Measurements from ENCODE around the gene AQP1.

DNA sequence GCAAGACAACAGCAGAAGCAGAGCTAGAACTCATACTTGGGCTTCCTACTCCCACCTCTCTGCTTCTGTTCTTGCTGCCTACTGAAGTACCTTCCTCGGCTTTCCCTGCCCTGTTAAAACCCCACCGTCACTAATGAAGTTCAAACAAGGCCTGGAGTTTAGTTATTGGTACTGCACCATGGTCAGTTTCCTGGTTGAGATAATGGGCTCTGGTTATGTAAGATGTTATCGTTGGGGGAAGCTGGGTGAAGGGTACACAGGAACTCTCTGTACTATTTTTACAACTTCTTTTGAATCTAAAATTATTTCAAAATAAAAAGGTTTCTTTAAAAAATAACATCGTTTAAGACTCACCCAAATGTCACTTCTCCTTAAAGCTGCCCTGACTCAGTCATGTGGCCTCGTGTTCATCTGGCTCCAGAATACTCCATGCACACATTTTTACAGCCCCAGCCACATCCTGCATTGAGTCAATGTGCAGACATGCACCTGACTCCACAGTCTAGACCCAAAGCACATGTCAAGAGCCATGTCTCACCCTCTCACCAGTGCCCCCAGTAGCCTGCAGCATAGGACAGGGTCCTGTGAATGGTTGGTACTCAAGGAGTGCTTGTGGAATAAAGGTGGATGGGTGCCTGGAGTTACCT lies 36.9 kb upstream of the AQP1 start:
- TF ChIP-seq EZH2 (IDR thresholded peaks at IDR 0.05; ENCODE audit: borderline replicate concordance, insufficient read depth, low read depth, low read length, poor library complexity, severe bottlenecking) = no peak
- TF ChIP-seq, protein P1, sequence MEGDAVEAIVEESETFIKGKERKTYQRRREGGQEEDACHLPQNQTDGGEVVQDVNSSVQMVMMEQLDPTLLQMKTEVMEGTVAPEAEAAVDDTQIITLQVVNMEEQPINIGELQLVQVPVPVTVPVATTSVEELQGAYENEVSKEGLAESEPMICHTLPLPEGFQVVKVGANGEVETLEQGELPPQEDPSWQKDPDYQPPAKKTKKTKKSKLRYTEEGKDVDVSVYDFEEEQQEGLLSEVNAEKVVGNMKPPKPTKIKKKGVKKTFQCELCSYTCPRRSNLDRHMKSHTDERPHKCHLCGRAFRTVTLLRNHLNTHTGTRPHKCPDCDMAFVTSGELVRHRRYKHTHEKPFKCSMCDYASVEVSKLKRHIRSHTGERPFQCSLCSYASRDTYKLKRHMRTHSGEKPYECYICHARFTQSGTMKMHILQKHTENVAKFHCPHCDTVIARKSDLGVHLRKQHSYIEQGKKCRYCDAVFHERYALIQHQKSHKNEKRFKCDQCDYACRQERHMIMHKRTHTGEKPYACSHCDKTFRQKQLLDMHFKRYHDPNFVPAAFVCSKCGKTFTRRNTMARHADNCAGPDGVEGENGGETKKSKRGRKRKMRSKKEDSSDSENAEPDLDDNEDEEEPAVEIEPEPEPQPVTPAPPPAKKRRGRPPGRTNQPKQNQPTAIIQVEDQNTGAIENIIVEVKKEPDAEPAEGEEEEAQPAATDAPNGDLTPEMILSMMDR (IDR thresholded peaks at IDR 0.05) = no peak
